SH-SY5Y (cell line): ENCODE data around the gene CCDC85C.

Experiments used
- GATA2 ChIP-seq: IDR thresholded peaks from 2 replicates; pipeline ENCODE4 v1.6.1; 2011; ENCODE audit warnings: mild to moderate bottlenecking, low read depth, low read length
- GATA3 ChIP-seq: IDR thresholded peaks from 2 replicates; pipeline ENCODE4 v1.6.1; 2011; ENCODE audit warnings: low read depth, mild to moderate bottlenecking, low read length, moderate library complexity

DNA sequence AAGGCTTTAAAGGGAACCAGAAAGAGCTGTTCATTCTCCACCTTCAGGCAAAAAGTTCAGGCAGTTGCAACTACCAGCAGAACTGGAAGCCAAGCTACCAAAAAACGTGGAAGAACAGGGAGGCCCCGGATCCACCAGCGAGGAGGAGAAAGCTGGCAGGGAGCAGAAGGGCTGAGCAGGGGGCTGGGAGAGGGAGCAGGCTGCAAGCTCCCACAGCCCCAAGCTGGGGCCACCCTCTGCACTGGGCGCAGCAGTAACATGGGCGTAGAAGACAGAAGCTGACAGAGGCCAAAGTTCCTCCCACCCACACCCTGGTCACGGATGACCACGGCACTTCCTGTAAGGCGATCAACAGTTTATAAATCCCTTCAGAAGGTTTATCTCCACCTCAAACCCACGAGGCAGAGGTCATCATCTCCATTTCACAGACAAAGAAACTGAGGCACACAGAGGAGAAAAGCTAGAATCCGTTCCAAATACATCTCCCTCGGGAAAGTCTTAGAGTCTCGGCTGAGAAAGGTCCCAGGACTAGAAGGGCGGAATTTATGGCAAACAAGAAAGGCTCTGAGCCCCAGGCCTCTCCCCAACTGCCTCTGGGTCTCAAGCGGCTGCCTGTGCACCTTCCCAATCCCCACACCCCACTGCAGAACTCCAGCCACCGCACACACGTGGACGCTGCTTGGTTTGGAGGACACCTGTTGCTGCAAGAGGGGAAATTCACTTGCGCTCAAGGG, 1.8 kb downstream of the CCDC85C start:
- no peak for TF ChIP-seq GATA2
- TF ChIP-seq GATA3: no peak
